ENCODE data around the gene GTF3C4. TPM values are rescaled to one million over a fixed set of nuclear protein-coding genes. Genes with fewer than 3 reads are reported as not detected.

GTF3C4 gene
- total and polyA plus RNA-seq, 2 of the 13 experiments (the other 11 are each of a cell fraction or from before 2014, with no cell fraction given): 2.6 to 12.9 TPM

DNA sequence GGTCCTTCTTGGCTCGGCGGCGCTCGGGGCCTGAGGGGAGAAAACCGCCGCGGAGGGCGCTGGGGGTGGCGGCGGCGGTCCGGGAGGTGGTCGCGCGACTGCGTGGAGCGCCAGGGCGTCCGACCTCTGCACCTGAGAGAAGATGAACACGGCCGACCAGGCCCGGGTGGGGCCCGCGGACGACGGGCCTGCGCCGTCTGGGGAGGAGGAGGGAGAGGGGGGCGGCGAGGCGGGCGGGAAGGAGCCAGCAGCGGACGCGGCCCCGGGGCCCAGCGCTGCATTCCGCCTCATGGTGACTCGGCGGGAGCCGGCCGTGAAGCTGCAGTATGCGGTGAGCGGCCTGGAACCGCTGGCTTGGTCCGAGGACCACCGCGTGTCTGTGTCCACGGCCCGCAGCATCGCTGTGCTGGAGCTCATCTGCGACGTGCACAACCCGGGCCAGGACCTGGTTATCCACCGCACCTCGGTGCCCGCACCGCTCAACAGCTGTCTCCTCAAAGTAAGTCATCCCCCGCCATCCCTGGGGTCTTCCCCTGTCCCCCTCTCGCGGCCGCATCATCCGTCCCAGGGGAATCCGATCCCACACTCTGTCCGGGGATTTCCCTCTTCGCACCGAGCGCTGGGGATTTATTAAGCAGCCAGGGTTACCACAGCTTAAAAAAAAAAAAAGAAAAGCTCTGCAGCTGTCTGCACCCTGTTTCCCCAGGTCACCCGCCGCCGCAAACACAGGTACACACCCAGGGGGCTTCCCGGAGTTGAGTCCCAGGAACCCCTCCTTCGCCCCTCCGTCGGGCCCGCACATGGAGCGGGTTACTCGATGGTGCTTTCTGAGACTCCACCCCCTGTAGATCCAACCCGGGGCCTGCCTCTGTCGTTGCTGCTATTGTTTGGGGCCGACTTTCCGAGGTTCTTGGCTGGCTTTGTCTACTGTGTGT, at the start of gene GTF3C4 (continued):
- TF ChIP-seq ZNF276 (CRISPR knock-in tag; IDR thresholded peaks at IDR 0.05; ENCODE audit: low read depth): no peak
- TF ChIP-seq ZKSCAN8 (CRISPR knock-in tag; IDR thresholded peaks at IDR 0.05; ENCODE audit: borderline replicate concordance): no peak
- TF ChIP-seq ZFP41 (CRISPR knock-in tag; IDR thresholded peaks at IDR 0.05; ENCODE audit: borderline replicate concordance): no peak
- no peak for TF ChIP-seq NFIB (CRISPR knock-in tag; IDR thresholded peaks at IDR 0.05; ENCODE audit: borderline replicate concordance)
- TF ChIP-seq JUN (CRISPR knock-in tag; IDR thresholded peaks at IDR 0.05): no peak
- TF ChIP-seq, protein P1, sequence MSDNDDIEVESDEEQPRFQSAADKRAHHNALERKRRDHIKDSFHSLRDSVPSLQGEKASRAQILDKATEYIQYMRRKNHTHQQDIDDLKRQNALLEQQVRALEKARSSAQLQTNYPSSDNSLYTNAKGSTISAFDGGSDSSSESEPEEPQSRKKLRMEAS (IDR thresholded peaks at IDR 0.05): peak; percentile 70; the same call in 1 of the 2 replicates
- no peak for TF ChIP-seq ZNF790 (CRISPR knock-in tag; IDR thresholded peaks at IDR 0.05; ENCODE audit: borderline replicate concordance)
- TF ChIP-seq KDM2A (CRISPR knock-in tag; IDR thresholded peaks at IDR 0.05; ENCODE audit: borderline replicate concordance, low read depth): peak; percentile 60
- TF ChIP-seq SIN3B (IDR thresholded peaks at IDR 0.05; ENCODE audit: low read length): peak; percentile 38; the same call in 1 of the 2 replicates
- 0 out of 2 replicates have a peak, but pooled peaks have one; percentile 39 for TF ChIP-seq PCBP1 (IDR thresholded peaks at IDR 0.05; ENCODE audit: borderline replicate concordance, low read depth, low read length)
- peak; percentile 84 for TF ChIP-seq ZNF777 (CRISPR knock-in tag; IDR thresholded peaks at IDR 0.05)
- no peak; the same call in 1 of the 2 replicates for TF ChIP-seq CHCHD3 (CRISPR knock-in tag; IDR thresholded peaks at IDR 0.05)
- TF ChIP-seq HOXA3 (CRISPR knock-in tag; IDR thresholded peaks at IDR 0.05): peak; percentile 42; the same call in 1 of the 2 replicates
- no peak for TF ChIP-seq RARG (CRISPR knock-in tag; IDR thresholded peaks at IDR 0.05; ENCODE audit: low read depth)
- no peak for TF ChIP-seq FOXA3 (CRISPR knock-in tag; IDR thresholded peaks at IDR 0.05)
- no peak for TF ChIP-seq ERF (CRISPR knock-in tag; IDR thresholded peaks at IDR 0.05)
- no peak for TF ChIP-seq ARNT2 (CRISPR knock-in tag; IDR thresholded peaks at IDR 0.05; ENCODE audit: low read depth)
- no peak for TF ChIP-seq ZNF747 (CRISPR knock-in tag; IDR thresholded peaks at IDR 0.05; ENCODE audit: borderline replicate concordance)
- TF ChIP-seq, protein P2, sequence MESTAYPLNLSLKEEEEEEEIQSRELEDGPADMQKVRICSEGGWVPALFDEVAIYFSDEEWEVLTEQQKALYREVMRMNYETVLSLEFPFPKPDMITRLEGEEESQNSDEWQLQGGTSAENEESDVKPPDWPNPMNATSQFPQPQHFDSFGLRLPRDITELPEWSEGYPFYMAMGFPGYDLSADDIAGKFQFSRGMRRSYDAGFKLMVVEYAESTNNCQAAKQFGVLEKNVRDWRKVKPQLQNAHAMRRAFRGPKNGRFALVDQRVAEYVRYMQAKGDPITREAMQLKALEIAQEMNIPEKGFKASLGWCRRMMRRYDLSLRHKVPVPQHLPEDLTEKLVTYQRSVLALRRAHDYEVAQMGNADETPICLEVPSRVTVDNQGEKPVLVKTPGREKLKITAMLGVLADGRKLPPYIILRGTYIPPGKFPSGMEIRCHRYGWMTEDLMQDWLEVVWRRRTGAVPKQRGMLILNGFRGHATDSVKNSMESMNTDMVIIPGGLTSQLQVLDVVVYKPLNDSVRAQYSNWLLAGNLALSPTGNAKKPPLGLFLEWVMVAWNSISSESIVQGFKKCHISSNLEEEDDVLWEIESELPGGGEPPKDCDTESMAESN (CRISPR knock-in tag; conservative IDR thresholded peaks at IDR 0.05): peak; percentile 34; the same call in 1 of the 2 replicates
- TF ChIP-seq TGIF2 (CRISPR knock-in tag; IDR thresholded peaks at IDR 0.05): no peak
- TF ChIP-seq ZNF780A (CRISPR knock-in tag; IDR thresholded peaks at IDR 0.05): no peak
- no peak for TF ChIP-seq ZSCAN31 (CRISPR knock-in tag; IDR thresholded peaks at IDR 0.05; ENCODE audit: low read depth)
- no peak for TF ChIP-seq SAFB2 (CRISPR knock-in tag; IDR thresholded peaks at IDR 0.05; ENCODE audit: borderline replicate concordance, low read depth)
- 0 out of 2 replicates have a peak, but pooled peaks have one; percentile 18 for TF ChIP-seq ZNF296 (CRISPR knock-in tag; conservative IDR thresholded peaks at IDR 0.05)
- TF ChIP-seq MATR3 (CRISPR knock-in tag; IDR thresholded peaks at IDR 0.05): no peak
- TF ChIP-seq ZNF329 (CRISPR knock-in tag; IDR thresholded peaks at IDR 0.05; ENCODE audit: low read depth): 0 out of 2 replicates have a peak, but pooled peaks have one; percentile 4
- TF ChIP-seq ZC3H4 (CRISPR knock-in tag; IDR thresholded peaks at IDR 0.05; ENCODE audit: borderline replicate concordance): 0 out of 2 replicates have a peak, but pooled peaks have one; percentile 9
